ENCODE results near the gene GTF2B. TPM values are rescaled to one million over a fixed set of nuclear protein-coding genes. Genes with fewer than 3 reads are reported as not detected.

The GTF2B gene
- total and polyA plus RNA-seq, 8 donors: 6.3 to 18.6 (median 11.1) TPM

DNA sequence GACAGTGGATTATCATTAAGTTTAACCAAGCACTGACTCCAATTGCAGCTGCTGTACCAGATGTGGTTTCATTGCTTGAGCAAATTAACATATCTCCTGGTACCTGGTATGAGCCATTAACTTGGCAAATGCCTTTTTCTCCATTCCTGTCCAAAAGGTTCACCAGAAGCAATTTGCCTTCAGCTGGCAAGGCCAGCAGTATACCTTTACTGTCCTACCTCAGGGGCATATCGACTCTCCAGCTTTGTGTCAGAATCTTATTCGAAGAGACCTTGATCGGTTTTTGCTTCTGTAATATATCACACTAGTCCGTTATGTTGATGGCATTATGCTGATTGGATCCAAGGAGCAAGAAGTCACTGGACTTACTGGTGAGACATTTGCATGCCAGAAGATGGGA, 9.5 kb upstream of the GTF2B start:
- Histone ChIP-seq H3K27me3 (no peaks in the 10 kb centered on the region), H3K36me3 (no peaks in the 10 kb centered on the region), H3K9me3 (no peaks in the 10 kb centered on the region), H3K4me3 (no peak overlapping the region), H3K4me1 (no peaks in the 10 kb centered on the region), H3K27ac (no peak overlapping the region)
- DNase-seq (no peak), FAIRE-seq (no peak), ATAC-seq (no peak)
- 85 to 87% methylated on average over 4 of the region's 4 CpGs for WGBS, 2 donors
- intact Hi-C loops (cut with DNase I): no loop called here
- TF ChIP-seq, protein P1, sequence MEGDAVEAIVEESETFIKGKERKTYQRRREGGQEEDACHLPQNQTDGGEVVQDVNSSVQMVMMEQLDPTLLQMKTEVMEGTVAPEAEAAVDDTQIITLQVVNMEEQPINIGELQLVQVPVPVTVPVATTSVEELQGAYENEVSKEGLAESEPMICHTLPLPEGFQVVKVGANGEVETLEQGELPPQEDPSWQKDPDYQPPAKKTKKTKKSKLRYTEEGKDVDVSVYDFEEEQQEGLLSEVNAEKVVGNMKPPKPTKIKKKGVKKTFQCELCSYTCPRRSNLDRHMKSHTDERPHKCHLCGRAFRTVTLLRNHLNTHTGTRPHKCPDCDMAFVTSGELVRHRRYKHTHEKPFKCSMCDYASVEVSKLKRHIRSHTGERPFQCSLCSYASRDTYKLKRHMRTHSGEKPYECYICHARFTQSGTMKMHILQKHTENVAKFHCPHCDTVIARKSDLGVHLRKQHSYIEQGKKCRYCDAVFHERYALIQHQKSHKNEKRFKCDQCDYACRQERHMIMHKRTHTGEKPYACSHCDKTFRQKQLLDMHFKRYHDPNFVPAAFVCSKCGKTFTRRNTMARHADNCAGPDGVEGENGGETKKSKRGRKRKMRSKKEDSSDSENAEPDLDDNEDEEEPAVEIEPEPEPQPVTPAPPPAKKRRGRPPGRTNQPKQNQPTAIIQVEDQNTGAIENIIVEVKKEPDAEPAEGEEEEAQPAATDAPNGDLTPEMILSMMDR (IDR thresholded peaks at IDR 0.05): no peak

- no peak for FAIRE-seq
- H3K27ac ChIP-seq: no peak overlapping the region
Observed at GRCh38 chr1:88897070-88897730, 5.8 kb upstream of the GTF2B start.

DNA sequence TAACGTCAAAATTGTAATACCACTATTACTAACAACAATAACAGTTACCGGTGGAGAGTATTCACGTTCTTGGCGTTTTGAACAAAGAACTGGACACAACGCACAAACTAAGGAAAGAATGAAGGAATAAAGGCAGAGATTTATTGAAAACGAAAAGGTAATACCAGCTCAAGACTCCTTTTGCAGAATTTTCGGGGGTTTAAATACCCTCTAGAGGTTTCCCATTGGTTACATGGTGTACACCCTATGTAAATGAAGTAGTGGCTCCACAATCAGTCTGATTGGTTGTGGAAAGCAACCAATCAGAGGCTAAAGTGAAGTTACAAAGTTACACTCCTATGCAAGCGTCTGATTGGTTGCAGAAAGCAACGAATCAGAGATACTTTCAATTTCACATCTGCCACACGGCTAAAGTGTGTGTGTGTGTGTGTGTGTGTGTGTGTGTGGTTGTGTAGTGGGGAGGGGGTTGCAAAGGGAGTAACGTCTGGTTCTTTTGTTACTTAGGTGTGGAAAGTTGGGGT, 1.1 kb upstream of the GTF2B start:
- 41 to 54% methylated on average over 11 of the region's 11 CpGs for WGBS, 2 donors

More at GRCh38 chr1:88897070-88897730, 5.8 kb upstream of the GTF2B start:
- ATAC-seq (no peak), DNase-seq (no peak)
- 68 to 83% methylated on average over 4 of the region's 4 CpGs for WGBS, 2 donors
- no peaks in the 10 kb centered on the region for H3K9me3 ChIP-seq
- intact Hi-C loops (cut with DNase I): no loop called here
- no peaks in the 10 kb centered on the region for H3K27me3 ChIP-seq
- H3K4me1 ChIP-seq: no peaks in the 10 kb centered on the region
- H3K36me3 ChIP-seq: no peaks in the 10 kb centered on the region
- TF ChIP-seq, protein P1 (IDR thresholded peaks at IDR 0.05): no peak
- no peak overlapping the region for H3K4me3 ChIP-seq

DNA sequence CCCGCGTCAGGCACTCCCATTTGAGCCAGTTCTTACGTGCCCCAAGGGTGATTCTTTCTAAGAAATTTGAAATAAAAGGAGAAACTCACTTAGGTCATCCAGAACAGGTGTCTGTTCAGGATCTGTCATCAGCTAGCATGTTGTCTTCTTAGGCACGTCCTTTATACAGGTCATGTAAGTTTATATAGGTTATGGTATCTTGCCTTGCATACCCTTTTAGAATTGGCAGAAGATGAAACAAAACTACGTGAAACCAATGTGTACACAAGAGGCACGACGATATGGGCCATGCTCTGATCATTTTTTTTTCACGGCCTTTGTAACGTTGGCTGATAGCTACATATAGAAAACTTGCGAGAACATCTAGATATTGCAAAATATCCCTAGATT, 579 bp upstream of the GTF2B start:
- FAIRE-seq: no peak
- peak overlapping the region; percentile 74 to 93 (median 85) for H3K4me3 ChIP-seq
- WGBS, 2 donors: 10 to 12% methylated on average over 10 of the region's 10 CpGs
- DNase-seq: no peak
- H3K27me3 ChIP-seq: no peaks in the 10 kb centered on the region
- TF ChIP-seq, protein P1 (IDR thresholded peaks at IDR 0.05): no peak
- H3K27ac ChIP-seq: peak overlapping the region; percentile 85 to 96 (median 90)
- H3K4me1 ChIP-seq: peaks cover 14 to 28% (median 26%) of the 10 kb centered on the region in 3 donors
- no peaks in the 10 kb centered on the region for H3K9me3 ChIP-seq
- peaks cover 0 to 3% (median 0%) of the 10 kb centered on the region in 3 donors for H3K36me3 ChIP-seq
- peak in 3 of 4 donors; percentile 8 to 22 (median 14) for ATAC-seq
- intact Hi-C loops (cut with DNase I): no loop called here

More for the DNA sequence above, 1.1 kb upstream of the GTF2B start:
- peak overlapping the region in 3 of 4 donors; percentile 86 to 96 (median 94) for H3K27ac ChIP-seq
- peak overlapping the region in 3 of 4 donors; percentile 79 to 93 (median 91) for H3K4me3 ChIP-seq
- intact Hi-C loops (cut with DNase I): no loop called here
- ATAC-seq (peak; percentile 45 to 62 (median 58)), FAIRE-seq (no peak), DNase-seq (peak in 3 of 6 donors; percentile 27 to 47 (median 44))
- H3K9me3 ChIP-seq: no peaks in the 10 kb centered on the region
- peaks cover 14 to 28% (median 26%) of the 10 kb centered on the region in 3 donors for H3K4me1 ChIP-seq
- H3K27me3 ChIP-seq: no peaks in the 10 kb centered on the region
- no peaks in the 10 kb centered on the region for H3K36me3 ChIP-seq
- TF ChIP-seq, protein P1 (IDR thresholded peaks at IDR 0.05): no peak

All from pancreas (tissue), 10 donors.